ENCODE data around the gene SESTD1. TPM values are rescaled to one million over a fixed set of nuclear protein-coding genes. Genes with fewer than 3 reads are reported as not detected.

SESTD1 gene
- total and polyA plus RNA-seq, 2 experiments from 2014 or later = 12.6 to 21.6 TPM

DNA sequence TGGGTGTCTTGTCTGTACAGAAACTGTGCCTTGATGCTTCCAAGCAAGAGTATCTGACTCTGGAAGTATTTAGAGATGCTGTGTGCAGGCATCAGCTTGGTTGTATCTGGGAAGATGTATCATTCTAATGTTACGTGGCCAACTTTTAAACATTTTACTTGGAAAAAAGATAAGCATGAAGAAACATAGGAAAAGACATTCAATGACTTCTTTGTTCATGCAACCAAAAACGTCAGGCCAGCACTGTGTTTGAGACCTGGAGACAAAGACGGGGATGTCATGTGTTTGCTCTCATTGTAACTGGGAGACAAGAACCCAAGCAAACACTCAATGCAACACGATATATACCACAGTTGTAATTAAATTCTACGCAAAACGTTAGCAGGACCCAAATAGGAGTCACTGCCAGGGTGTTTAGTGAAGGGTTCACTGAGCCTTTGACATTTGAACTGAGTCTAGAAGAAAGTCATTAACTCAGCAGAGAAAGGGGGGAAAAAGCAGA is 8.9 kb upstream of the SESTD1 start:
- H3K79me2 ChIP-seq (replicated peaks; ENCODE audit: insufficient read depth) = no peaks in the 10 kb centered on the region
- Mint-ChIP-seq H3K4me1 (peaks cover 14% of the 10 kb centered on the region), H3K27ac (no peak overlapping the region), H3K9me3 (no peaks in the 10 kb centered on the region), H3K27me3 (ENCODE audit: insufficient read depth, low read depth, poor library complexity) (peaks cover 1% of the 10 kb centered on the region), H3K36me3 (ENCODE audit: low read depth) (no peaks in the 10 kb centered on the region), H3K4me3 (no peak overlapping the region)
- H3F3A ChIP-seq (replicated peaks; ENCODE audit: low read depth) = no peaks in the 10 kb centered on the region
- TF ChIP-seq CREB1 (CRISPR knock-in tag; IDR thresholded peaks at IDR 0.05; ENCODE audit: low read depth) (no peak), ZNF331 (CRISPR knock-in tag; IDR thresholded peaks at IDR 0.05; ENCODE audit: low read depth) (no peak), EZH2phosphoT487 (IDR thresholded peaks at IDR 0.05; ENCODE audit: unreplicated experiment) (no peak), POLR2AphosphoS5 (IDR thresholded peaks at IDR 0.05; ENCODE audit: low read depth) (no peak), STAT1 (IDR thresholded peaks at IDR 0.05; ENCODE audit: unreplicated experiment) (no peak), NANOG (IDR thresholded peaks at IDR 0.05; ENCODE audit: borderline replicate concordance) (no peak), JUNB (IDR thresholded peaks at IDR 0.05; ENCODE audit: unreplicated experiment) (no peak), EZH2 (IDR thresholded peaks at IDR 0.05; ENCODE audit: low read depth, unreplicated experiment) (no peak), ZNF114 (CRISPR knock-in tag; IDR thresholded peaks at IDR 0.05) (no peak)
- TF ChIP-seq, protein P1, sequence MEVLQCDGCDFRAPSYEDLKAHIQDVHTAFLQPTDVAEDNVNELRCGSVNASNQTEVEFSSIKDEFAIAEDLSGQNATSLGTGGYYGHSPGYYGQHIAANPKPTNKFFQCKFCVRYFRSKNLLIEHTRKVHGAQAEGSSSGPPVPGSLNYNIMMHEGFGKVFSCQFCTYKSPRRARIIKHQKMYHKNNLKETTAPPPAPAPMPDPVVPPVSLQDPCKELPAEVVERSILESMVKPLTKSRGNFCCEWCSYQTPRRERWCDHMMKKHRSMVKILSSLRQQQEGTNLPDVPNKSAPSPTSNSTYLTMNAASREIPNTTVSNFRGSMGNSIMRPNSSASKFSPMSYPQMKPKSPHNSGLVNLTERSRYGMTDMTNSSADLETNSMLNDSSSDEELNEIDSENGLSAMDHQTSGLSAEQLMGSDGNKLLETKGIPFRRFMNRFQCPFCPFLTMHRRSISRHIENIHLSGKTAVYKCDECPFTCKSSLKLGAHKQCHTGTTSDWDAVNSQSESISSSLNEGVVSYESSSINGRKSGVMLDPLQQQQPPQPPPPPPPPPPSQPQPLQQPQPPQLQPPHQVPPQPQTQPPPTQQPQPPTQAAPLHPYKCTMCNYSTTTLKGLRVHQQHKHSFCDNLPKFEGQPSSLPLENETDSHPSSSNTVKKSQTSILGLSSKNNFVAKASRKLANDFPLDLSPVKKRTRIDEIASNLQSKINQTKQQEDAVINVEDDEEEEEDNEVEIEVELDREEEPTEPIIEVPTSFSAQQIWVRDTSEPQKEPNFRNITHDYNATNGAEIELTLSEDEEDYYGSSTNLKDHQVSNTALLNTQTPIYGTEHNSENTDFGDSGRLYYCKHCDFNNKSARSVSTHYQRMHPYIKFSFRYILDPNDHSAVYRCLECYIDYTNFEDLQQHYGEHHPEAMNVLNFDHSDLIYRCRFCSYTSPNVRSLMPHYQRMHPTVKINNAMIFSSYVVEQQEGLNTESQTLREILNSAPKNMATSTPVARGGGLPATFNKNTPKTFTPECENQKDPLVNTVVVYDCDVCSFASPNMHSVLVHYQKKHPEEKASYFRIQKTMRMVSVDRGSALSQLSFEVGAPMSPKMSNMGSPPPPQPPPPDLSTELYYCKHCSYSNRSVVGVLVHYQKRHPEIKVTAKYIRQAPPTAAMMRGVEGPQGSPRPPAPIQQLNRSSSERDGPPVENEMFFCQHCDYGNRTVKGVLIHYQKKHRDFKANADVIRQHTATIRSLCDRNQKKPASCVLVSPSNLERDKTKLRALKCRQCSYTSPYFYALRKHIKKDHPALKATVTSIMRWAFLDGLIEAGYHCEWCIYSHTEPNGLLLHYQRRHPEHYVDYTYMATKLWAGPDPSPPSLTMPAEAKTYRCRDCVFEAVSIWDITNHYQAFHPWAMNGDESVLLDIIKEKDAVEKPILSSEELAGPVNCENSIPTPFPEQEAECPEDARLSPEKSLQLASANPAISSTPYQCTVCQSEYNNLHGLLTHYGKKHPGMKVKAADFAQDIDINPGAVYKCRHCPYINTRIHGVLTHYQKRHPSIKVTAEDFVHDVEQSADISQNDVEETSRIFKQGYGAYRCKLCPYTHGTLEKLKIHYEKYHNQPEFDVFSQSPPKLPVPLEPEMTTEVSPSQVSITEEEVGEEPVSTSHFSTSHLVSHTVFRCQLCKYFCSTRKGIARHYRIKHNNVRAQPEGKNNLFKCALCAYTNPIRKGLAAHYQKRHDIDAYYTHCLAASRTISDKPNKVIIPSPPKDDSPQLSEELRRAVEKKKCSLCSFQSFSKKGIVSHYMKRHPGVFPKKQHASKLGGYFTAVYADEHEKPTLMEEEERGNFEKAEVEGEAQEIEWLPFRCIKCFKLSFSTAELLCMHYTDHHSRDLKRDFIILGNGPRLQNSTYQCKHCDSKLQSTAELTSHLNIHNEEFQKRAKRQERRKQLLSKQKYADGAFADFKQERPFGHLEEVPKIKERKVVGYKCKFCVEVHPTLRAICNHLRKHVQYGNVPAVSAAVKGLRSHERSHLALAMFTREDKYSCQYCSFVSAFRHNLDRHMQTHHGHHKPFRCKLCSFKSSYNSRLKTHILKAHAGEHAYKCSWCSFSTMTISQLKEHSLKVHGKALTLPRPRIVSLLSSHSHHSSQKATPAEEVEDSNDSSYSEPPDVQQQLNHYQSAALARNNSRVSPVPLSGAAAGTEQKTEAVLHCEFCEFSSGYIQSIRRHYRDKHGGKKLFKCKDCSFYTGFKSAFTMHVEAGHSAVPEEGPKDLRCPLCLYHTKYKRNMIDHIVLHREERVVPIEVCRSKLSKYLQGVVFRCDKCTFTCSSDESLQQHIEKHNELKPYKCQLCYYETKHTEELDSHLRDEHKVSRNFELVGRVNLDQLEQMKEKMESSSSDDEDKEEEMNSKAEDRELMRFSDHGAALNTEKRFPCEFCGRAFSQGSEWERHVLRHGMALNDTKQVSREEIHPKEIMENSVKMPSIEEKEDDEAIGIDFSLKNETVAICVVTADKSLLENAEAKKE (CRISPR knock-in tag; IDR thresholded peaks at IDR 0.05) = no peak
- TF ChIP-seq, protein P2, sequence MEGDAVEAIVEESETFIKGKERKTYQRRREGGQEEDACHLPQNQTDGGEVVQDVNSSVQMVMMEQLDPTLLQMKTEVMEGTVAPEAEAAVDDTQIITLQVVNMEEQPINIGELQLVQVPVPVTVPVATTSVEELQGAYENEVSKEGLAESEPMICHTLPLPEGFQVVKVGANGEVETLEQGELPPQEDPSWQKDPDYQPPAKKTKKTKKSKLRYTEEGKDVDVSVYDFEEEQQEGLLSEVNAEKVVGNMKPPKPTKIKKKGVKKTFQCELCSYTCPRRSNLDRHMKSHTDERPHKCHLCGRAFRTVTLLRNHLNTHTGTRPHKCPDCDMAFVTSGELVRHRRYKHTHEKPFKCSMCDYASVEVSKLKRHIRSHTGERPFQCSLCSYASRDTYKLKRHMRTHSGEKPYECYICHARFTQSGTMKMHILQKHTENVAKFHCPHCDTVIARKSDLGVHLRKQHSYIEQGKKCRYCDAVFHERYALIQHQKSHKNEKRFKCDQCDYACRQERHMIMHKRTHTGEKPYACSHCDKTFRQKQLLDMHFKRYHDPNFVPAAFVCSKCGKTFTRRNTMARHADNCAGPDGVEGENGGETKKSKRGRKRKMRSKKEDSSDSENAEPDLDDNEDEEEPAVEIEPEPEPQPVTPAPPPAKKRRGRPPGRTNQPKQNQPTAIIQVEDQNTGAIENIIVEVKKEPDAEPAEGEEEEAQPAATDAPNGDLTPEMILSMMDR (conservative IDR thresholded peaks at IDR 0.05; ENCODE audit: low read depth in 2 of 2) = no peak
- TF ChIP-seq, protein P3, sequence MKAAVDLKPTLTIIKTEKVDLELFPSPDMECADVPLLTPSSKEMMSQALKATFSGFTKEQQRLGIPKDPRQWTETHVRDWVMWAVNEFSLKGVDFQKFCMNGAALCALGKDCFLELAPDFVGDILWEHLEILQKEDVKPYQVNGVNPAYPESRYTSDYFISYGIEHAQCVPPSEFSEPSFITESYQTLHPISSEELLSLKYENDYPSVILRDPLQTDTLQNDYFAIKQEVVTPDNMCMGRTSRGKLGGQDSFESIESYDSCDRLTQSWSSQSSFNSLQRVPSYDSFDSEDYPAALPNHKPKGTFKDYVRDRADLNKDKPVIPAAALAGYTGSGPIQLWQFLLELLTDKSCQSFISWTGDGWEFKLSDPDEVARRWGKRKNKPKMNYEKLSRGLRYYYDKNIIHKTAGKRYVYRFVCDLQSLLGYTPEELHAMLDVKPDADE (IDR thresholded peaks at IDR 0.05) = no peak
- TF ChIP-seq, protein P4, sequence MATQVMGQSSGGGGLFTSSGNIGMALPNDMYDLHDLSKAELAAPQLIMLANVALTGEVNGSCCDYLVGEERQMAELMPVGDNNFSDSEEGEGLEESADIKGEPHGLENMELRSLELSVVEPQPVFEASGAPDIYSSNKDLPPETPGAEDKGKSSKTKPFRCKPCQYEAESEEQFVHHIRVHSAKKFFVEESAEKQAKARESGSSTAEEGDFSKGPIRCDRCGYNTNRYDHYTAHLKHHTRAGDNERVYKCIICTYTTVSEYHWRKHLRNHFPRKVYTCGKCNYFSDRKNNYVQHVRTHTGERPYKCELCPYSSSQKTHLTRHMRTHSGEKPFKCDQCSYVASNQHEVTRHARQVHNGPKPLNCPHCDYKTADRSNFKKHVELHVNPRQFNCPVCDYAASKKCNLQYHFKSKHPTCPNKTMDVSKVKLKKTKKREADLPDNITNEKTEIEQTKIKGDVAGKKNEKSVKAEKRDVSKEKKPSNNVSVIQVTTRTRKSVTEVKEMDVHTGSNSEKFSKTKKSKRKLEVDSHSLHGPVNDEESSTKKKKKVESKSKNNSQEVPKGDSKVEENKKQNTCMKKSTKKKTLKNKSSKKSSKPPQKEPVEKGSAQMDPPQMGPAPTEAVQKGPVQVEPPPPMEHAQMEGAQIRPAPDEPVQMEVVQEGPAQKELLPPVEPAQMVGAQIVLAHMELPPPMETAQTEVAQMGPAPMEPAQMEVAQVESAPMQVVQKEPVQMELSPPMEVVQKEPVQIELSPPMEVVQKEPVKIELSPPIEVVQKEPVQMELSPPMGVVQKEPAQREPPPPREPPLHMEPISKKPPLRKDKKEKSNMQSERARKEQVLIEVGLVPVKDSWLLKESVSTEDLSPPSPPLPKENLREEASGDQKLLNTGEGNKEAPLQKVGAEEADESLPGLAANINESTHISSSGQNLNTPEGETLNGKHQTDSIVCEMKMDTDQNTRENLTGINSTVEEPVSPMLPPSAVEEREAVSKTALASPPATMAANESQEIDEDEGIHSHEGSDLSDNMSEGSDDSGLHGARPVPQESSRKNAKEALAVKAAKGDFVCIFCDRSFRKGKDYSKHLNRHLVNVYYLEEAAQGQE (IDR thresholded peaks at IDR 0.05; ENCODE audit: unreplicated experiment) = no peak
- H3K27me3 ChIP-seq (ENCODE audit: insufficient read depth) = no peaks in the 10 kb centered on the region
- ATAC-seq (no peak), DNase-seq (ENCODE audit: low spot score) (no peak)
- peaks cover 4% of the 10 kb centered on the region; the same call in 1 of the 2 replicates for H3K9me2 ChIP-seq (ENCODE audit: insufficient read depth)
- no peak overlapping the region for H3K4me3 ChIP-seq
- no peaks in the 10 kb centered on the region for H3K4me1 ChIP-seq (ENCODE audit: insufficient read depth)
- no peak overlapping the region for H3K27ac ChIP-seq (ENCODE audit: low read depth)
- no peaks in the 10 kb centered on the region for H3K36me3 ChIP-seq (ENCODE audit: insufficient read depth)
- H4K20me1 ChIP-seq (replicated peaks; ENCODE audit: insufficient read depth) = no peaks in the 10 kb centered on the region
- peak overlapping the region; percentile 25; the same call in 1 of the 2 replicates for H2AFZ ChIP-seq
- no peak overlapping the region for H3K4me2 ChIP-seq
